ENCODE results near the gene COMP. TPM values are rescaled to one million over a fixed set of nuclear protein-coding genes. Genes with fewer than 3 reads are reported as not detected.

COMP gene
- 1 to 10 TPM in 3 of 4 donors, not detected in 1; 1.3 to 8.0 (median 5.3) TPM for total RNA-seq

DNA sequence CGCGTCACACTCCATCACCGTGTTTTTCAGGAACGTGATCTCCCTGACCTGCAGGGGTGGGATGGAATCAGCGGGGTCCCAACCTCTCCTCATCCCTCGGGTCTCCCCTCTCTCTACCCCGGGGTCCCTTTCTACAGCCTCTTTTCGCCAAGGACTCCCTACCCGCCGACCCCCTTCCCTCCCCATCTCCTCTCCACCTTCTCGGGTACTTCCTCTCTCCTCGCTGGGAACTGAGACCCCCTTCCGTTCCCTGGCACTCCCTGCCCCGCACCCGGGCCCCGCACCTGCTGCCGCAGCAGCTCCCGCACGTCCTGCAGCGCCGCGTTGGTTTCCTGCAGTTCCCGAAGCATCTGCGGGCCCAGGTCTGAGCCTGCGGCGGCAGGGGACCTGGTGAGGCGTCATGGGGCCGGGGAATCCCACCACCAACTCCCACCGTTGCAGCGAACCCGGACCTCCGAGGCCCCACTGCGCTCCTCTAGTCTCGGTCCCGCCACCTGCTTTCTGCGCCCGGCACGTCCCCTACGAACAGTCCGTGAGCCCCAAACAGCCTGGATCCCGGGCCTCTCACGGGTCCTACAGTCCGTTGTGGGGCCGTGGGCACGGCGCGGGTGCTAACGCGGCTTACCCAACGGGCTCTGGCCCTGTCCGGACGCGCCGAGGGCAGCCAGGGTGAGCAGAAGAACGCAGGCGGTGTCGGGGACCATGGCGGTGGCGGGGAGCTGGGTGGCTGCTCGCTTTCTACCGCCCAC is at the start of gene COMP:
Gene COMP (minus strand): TSS at position 740 of the 749 bp plus-strand sequence. CDS start 36 bp downstream, at position 704.
- TF ChIP-seq, protein P1, sequence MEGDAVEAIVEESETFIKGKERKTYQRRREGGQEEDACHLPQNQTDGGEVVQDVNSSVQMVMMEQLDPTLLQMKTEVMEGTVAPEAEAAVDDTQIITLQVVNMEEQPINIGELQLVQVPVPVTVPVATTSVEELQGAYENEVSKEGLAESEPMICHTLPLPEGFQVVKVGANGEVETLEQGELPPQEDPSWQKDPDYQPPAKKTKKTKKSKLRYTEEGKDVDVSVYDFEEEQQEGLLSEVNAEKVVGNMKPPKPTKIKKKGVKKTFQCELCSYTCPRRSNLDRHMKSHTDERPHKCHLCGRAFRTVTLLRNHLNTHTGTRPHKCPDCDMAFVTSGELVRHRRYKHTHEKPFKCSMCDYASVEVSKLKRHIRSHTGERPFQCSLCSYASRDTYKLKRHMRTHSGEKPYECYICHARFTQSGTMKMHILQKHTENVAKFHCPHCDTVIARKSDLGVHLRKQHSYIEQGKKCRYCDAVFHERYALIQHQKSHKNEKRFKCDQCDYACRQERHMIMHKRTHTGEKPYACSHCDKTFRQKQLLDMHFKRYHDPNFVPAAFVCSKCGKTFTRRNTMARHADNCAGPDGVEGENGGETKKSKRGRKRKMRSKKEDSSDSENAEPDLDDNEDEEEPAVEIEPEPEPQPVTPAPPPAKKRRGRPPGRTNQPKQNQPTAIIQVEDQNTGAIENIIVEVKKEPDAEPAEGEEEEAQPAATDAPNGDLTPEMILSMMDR (IDR thresholded peaks at IDR 0.05), result no peak
- H3K27me3 ChIP-seq, result peaks cover 33 to 100% (median 49%) of the 10 kb centered on the region in 4 donors
- intact Hi-C loops (cut with DNase I), result no loop called here
- H3K36me3 ChIP-seq, result no peaks in the 10 kb centered on the region
- peaks cover 28 to 59% (median 29%) of the 10 kb centered on the region in 3 donors for H3K4me1 ChIP-seq
- DNase-seq, result no peak
- peak within 1 kb of the TSS in 3 of 4 donors; percentile 22 to 59 (median 39) for H3K4me3 ChIP-seq
- no peaks in the 10 kb centered on the region for H3K9me3 ChIP-seq
- H3K27ac ChIP-seq, result no peak within 1 kb of the TSS
- 2 to 4% methylated on average over 22 to 30 of the region's 61 CpGs for WGBS, 2 donors

DNA sequence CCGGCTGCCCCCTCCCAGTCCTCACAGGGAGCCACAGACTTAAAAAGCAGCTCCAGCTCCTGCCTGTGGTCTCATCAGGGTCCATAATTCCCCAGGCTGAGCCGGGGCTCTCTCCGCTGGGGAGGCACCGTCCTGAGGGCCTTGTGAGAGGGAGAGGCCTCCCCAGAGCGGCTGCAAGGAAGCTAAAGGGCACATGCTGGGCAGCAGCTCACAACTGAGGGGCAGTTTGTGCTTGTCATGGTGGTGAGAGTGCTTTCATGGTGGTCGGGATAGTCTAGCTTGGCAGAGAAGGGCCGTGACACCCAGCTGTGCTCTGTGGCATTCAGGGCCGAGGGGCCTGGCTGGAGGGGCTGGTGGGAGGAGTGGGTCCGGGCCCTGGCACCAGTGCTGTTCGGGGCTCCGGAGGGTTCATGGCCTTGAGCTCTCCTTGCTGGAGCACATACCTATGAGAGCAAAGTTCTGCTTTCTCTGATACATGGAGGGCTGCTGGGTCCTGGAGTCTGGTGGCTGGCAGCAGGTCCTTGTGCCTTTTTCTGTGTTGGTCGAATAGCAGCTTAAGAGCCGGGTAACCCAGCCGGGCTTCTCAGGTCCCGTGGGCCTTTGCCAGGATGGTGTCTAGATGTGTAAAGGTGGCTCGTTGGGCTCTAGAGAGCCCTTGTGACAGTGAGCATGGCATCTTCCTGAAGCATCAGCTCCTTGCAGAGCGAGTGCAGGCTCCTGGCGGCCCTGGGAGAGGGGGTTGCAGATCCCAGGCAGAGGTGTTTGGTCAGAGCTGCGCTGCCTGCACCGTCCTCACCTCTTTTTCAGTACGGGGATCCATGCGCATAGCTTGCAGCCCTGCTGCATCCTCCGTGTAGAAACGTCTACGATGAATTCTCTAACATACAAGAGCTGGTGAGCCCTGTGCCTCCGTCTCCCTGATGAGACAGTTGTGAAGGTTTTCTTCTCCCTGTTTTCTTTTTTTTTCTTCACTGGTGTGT is 49.5 kb upstream of the COMP start:
- Histone ChIP-seq H3K4me3 (no peak overlapping the region), H3K9me3 (no peaks in the 10 kb centered on the region), H3K27ac (no peak overlapping the region), H3K36me3 (peaks cover 0 to 35% (median 0%) of the 10 kb centered on the region in 3 donors), H3K4me1 (peaks cover 22 to 100% (median 59%) of the 10 kb centered on the region in 3 donors), H3K27me3 (no peaks in the 10 kb centered on the region)
- TF ChIP-seq, protein P1 (IDR thresholded peaks at IDR 0.05), result no peak
- no peak for TF ChIP-seq POLR2A (IDR thresholded peaks at IDR 0.05)
- intact Hi-C loops (cut with DNase I), result no loop called here
- 71 to 73% methylated on average over 10 to 15 of the region's 26 CpGs for WGBS, 2 donors
- DNase-seq, result no peak

DNA sequence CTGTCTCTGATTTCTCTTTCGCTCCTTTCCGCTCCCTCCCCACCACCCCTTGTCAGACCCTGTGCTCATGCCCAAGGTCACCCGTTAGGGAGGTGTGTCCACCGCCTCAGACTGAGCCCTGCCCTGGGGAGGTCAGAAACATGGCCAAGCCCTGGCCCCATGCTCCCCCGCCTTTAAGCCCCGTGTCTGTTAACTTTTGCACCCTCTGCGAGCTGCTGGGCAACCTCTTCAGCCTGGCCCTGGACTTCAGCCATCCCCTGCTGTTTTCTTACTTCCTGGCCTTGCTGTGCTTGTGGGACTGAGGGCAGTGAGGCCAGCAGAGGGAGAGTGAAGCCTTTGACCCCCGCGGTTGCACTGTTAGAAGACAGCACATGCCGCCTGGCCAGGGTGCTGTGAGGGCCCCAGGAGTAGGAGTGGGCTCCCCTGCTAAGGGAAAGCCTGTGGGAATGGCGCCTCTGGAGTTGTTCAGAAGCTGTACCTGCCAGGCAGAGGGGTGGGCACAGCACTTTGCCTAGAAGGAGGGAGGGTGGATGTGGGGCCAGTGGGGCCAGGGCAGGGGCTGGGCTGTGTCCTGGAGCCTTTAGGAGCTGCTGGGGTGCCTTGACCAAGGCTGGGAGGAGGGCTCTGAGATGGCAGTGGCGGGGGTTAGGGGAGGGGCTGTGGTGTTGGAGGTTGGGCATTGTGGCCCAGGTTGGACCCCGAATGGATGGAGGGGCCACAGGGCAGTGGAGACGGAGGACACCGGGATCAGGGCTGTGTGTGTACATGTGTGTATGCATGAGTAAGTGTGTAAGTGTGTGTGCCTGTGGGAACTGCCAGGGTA is 48.6 kb upstream of the COMP start:
- no peak for DNase-seq

DNA sequence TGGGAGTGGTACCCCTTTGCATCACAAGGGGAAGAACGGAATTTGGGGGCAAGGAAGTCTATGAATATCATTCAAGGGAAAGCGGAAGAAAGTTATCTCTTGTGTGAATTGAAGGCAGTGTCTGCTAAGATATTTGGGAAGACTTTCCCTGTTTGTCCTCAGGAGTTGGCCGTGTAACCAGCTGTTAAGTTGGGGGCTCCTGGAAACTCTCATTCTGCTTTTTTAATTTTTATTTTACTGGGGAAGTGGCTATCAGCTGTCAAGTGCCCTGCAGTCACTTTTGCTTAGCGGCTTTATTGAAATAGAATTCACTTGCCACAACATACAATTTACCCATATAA is 43.5 kb upstream of the COMP start:
- peak overlapping the region in 2 of 4 donors; percentile 83 to 94 for H3K27ac ChIP-seq
- peaks cover 37 to 75% (median 38%) of the 10 kb centered on the region in 3 donors for H3K4me1 ChIP-seq
- DNase-seq, result no peak
- no peaks in the 10 kb centered on the region for H3K9me3 ChIP-seq
- TF ChIP-seq POLR2A (IDR thresholded peaks at IDR 0.05), result no peak
- TF ChIP-seq, protein P1 (IDR thresholded peaks at IDR 0.05), result no peak
- 50 to 57% methylated on average over 4 of the region's 4 CpGs for WGBS, 2 donors
- peak overlapping the region in 2 of 4 donors; percentile 92 to 93 for H3K4me3 ChIP-seq
- no peaks in the 10 kb centered on the region for H3K27me3 ChIP-seq
- intact Hi-C loops (cut with DNase I), result no loop called here
- peaks cover 0 to 42% (median 0%) of the 10 kb centered on the region in 3 donors for H3K36me3 ChIP-seq

More for the DNA sequence above, 48.6 kb upstream of the COMP start:
- TF ChIP-seq, protein P1 (IDR thresholded peaks at IDR 0.05), result no peak
- TF ChIP-seq POLR2A (IDR thresholded peaks at IDR 0.05), result no peak
- intact Hi-C loops (cut with DNase I), result no loop called here
- 72 to 73% methylated on average over 8 to 11 of the region's 15 CpGs for WGBS, 2 donors
- no peak overlapping the region for H3K4me3 ChIP-seq
- H3K27ac ChIP-seq, result no peak overlapping the region
- H3K27me3 ChIP-seq, result no peaks in the 10 kb centered on the region
- H3K9me3 ChIP-seq, result no peaks in the 10 kb centered on the region
- peaks cover 0 to 43% (median 0%) of the 10 kb centered on the region in 3 donors for H3K36me3 ChIP-seq
- H3K4me1 ChIP-seq, result peaks cover 29 to 100% (median 58%) of the 10 kb centered on the region in 3 donors

Measured in esophagus squamous epithelium (tissue), 5 donors.